ENCODE data around the gene ADAR.

DNA sequence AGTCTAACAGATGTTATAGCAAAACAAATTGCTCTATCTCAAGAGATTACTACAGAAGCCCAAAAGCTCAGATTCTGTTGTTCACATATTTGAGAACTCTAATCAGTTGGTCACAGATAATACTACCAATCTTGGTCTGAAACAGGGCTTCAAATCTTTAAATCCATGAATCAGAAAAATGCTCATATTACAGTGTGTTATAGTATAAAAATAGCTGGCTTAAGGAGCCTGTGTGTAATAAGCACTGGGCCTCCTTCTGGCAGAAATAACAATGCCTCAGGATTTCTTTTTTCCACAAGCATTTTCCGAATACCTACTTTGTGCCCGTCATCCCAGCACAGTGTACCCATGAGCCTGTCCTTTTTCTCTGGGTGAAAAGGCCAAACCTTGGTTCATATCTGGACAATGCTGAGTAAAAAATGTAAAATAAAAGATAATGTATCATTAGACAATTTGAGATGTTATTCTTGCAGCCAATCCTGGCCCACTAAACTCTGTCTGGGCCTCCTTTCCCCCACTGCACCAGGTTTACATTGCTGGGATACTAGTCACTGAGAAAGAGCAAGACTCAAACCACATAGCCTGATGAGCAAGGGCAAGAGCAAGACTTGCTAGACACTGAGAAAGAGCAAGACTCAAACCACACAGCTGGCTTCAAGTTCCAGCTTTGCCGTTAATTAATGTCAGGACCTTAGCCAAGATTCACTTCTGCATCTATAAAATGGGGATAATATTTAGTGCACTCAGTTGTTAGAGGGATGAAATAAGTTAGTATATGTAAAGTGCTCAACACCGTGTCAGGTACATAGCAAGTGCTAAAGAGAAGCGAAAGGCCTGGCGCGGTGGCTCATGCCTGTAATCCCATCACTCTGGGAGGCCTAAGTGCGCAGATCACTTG lies 17.0 kb upstream of the ADAR start:
- TF ChIP-seq, protein P1, sequence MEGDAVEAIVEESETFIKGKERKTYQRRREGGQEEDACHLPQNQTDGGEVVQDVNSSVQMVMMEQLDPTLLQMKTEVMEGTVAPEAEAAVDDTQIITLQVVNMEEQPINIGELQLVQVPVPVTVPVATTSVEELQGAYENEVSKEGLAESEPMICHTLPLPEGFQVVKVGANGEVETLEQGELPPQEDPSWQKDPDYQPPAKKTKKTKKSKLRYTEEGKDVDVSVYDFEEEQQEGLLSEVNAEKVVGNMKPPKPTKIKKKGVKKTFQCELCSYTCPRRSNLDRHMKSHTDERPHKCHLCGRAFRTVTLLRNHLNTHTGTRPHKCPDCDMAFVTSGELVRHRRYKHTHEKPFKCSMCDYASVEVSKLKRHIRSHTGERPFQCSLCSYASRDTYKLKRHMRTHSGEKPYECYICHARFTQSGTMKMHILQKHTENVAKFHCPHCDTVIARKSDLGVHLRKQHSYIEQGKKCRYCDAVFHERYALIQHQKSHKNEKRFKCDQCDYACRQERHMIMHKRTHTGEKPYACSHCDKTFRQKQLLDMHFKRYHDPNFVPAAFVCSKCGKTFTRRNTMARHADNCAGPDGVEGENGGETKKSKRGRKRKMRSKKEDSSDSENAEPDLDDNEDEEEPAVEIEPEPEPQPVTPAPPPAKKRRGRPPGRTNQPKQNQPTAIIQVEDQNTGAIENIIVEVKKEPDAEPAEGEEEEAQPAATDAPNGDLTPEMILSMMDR (IDR thresholded peaks at IDR 0.05; ENCODE audit: borderline replicate concordance, extremely low read depth, low read length, poor library complexity, severe bottlenecking) = no peak
- no peak for TF ChIP-seq EZH2 (IDR thresholded peaks at IDR 0.05; ENCODE audit: borderline replicate concordance, low read depth, low read length, severe bottlenecking)

Measured in DND-41 (cell line).